GM10847 (cell line): Measurements from ENCODE around the gene MINDY1.
A peak's percentile ranks its signal among the peaks of the same experiment; 100 is the strongest.

Experiments used
- POLR2A ChIP-seq: IDR thresholded peaks from 2 replicates; pipeline ENCODE4 v1.6.1; 2011; ENCODE audit not compliant: insufficient read length; ENCODE audit errors: extremely low read depth

Gene MINDY1

DNA sequence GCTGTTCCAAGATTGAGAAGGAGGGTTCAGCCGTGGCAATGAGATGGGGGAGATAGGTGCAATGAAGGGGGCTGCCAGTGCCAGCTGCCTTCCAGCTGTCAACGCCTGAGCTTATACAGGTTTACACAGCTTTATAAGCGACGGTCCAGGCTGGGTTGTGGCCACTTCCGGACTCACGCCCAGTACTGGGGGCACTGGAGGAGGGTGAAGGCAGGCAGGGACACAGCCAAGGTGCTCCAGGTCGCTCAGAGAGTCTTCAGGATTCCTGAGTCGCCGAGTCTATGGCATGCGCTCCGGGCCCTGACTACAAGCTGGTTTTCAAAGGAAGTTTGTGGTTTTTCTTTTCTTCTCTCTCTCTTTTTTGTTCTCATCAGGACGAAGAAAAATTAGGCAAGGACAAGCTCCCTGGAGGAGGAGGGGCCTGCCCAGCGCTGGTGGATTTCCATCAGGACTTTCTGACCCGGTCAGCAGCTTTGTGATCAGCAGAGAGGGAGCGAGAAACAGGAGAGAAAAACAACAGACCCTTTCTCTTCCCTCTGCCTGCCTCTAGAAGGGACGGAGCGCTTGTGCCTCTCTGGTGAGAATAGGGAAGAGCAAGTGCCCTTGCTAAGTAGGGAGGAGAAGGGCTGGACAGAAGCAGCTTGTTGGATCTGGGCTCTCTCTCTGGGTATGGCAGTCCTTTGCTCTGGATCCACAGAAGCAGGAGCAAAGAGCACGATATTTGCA lies at the start of gene MINDY1:
MINDY1 (minus strand) TSS at position 576 of the 726 bp plus-strand sequence. CDS start 4,285 bp downstream, outside the sequence.
- TF ChIP-seq POLR2A, result peak; percentile 6

DNA sequence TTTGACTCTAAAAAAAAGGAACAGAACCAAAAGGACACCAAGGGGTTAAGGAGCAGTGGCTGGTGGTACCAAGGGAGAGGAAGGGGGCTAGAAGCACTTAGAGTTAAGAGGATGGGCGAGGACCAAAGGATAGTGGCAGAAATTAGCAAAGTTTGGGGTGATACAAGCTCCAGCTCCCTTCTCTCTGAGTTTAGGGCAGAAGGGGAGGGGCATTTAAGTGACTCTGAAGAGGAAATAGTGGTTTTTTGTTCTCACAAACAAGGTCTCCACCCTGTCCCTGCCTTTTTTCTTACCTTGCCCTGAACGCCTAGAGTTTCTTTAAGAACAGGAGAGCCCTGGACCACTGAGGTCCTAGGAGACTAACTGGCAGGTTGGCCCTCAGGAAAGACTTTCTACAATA lies 49.4 kb upstream of the MINDY1 start:
- TF ChIP-seq POLR2A, result no peak

GRCh38 chr1:151055581-151055980 lies 48.9 kb upstream of the MINDY1 start:
- TF ChIP-seq POLR2A, result no peak

- TF ChIP-seq POLR2A, result no peak
These were observed 48.4 kb upstream of the MINDY1 start for GRCh38 chr1:151054971-151055547.

DNA sequence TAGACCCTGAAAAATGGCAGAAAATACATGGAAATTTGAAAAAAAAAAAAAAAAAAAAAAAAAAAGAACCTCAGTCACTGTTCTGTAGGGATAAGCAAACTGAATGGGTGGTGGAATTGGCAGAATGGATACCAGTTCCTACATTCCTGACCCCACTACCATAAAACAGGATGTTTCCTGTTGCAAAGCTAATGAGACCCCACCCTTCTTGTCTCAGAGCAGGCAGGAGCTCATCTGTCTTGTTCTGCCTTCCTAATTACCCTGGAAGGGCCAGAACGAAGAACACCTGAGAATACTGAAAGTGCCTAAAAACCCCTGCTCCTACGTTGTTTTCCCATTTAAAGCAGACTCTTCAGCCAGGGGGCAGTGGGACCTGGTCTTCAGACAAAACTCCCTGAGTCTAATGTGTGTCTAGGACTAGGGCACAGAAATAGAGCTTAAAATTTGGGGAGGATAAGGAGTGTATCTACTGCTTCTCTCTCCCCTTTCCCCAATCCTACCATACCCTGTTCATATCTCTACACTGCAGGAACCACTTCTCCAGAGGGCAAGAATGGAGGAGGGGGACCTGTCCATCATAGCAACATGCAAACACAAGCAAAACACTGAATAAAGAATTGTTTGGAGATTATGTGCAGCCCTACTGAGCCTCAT lies 44.8 kb upstream of the MINDY1 start:
- TF ChIP-seq POLR2A, result no peak

- TF ChIP-seq POLR2A, result no peak
These were observed 43.5 kb upstream of the MINDY1 start for GRCh38 chr1:151050051-151050688.

- no peak for TF ChIP-seq POLR2A
These were observed 42.8 kb upstream of the MINDY1 start for GRCh38 chr1:151049458-151049857.

DNA sequence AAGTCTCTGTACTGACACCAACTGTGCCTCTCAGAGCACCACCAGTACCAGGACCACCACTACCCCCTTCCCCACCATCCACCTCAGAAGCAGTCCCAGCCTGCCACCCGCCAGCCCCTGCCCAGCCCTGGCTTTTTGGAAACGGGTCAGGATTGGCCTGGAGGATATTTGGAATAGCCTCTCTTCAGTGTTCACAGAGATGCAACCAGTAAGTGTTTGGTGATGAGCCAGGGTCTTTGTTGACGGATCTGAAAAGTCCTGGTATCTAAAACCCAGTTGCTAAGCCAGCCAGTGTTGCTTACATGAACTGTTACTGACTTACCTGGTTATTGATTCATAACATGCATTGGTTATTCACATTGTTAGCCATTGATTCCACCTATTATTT lies 41.9 kb upstream of the MINDY1 start:
- TF ChIP-seq POLR2A, result no peak

GRCh38 chr1:151047925-151048644 lies 41.4 kb upstream of the MINDY1 start:
- no peak for TF ChIP-seq POLR2A

DNA sequence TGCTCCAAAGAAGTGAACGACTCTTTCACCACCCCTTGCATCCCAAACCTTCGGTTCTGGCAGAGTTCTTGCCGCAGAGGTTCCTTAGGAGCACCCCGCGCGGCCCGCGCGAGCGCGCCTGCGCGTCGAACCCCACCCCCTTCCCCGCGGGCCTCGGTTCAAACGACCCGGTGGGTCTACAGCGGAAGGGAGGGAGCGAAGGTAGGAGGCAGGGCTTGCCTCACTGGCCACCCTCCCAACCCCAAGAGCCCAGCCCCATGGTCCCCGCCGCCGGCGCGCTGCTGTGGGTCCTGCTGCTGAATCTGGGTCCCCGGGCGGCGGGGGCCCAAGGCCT lies 40.9 kb upstream of the MINDY1 start, which contains the start of gene C1orf56:
C1orf56 (plus strand) TSS at position 161 of the 334 bp plus-strand sequence; CDS start at position 258, 97 bp downstream.
- peak; percentile 35 for TF ChIP-seq POLR2A

- no peak for TF ChIP-seq POLR2A
These were observed 36.5 kb upstream of the MINDY1 start for GRCh38 chr1:151043163-151043562.

DNA sequence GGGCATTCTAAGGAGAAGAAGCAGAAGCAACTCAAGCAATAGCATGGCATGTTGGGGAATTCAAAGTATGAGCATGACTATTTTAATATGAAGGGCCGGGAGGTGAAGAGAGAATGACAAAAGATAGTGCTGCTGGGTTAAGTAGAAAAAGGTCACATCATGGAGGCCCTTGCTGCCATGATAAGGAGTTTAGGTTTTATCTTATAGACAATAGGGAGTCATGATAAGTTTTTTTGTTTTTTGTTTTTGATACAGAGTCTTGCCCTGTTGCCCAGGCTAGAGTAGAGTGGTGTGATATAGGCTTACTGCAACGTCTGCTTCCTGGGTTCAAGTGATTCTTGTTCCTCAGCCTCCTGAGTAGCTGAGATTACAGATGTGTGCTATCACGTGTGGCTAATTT lies 32.8 kb upstream of the MINDY1 start:
- no peak for TF ChIP-seq POLR2A

DNA sequence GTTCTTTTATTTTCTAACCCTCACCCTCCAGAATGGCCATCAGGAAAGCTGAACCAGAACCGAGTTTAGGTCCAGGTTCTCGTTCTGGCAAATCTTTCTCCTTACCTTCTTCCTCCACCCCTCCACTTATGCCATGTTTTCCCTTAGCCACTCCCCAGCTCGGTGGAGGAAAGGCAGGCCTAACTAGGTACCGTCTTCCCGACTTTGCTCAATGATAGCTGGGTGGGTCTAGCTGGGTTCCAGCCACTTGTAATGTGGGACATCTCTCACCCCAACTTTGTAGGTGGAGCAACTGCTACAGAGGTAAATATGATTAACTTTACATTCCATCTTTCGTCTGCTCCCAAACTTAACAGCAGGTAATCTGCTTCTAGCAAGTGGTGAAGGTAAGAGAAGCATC lies 30.3 kb upstream of the MINDY1 start:
- no peak for TF ChIP-seq POLR2A

DNA sequence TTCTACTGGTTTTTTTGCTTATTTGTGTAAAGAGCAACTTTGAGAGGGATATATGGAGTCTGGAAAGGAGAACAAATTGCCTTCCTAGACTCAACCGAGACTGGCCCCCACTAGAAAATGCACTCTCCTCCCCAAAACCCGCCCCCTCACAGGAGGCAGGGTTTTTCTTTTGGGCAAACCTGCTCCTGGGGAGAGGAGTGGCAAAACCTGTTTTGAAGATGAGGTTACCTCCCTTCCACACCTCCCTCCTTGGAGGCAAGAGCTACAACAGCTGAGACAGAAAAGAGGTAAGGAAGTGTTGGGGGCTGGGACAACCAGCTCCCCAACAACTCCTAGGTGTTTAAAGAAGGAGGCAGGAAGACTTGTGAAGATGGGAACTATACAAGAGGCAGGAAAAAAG lies 29.7 kb upstream of the MINDY1 start, which contains the start of gene BNIPL:
BNIPL (plus strand) TSS at position 231 of the 400 bp plus-strand sequence; CDS start at position 371, 140 bp downstream.
- no peak for TF ChIP-seq POLR2A

- TF ChIP-seq POLR2A, result no peak
These were observed 28.5 kb upstream of the MINDY1 start for GRCh38 chr1:151035167-151035566.
